CD4-positive, alpha-beta T cell treated with Interleukin-6 for 4 hours (primary cell): ENCODE data around the gene HEXIM1.

ENCODE experiments used
- DNase-seq: peaks from one replicate; pipeline ENCODE4 v3.0.0-alpha.2; 2020; ENCODE audit warnings: mixed read lengths

Gene HEXIM1, protein sequence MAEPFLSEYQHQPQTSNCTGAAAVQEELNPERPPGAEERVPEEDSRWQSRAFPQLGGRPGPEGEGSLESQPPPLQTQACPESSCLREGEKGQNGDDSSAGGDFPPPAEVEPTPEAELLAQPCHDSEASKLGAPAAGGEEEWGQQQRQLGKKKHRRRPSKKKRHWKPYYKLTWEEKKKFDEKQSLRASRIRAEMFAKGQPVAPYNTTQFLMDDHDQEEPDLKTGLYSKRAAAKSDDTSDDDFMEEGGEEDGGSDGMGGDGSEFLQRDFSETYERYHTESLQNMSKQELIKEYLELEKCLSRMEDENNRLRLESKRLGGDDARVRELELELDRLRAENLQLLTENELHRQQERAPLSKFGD

DNA sequence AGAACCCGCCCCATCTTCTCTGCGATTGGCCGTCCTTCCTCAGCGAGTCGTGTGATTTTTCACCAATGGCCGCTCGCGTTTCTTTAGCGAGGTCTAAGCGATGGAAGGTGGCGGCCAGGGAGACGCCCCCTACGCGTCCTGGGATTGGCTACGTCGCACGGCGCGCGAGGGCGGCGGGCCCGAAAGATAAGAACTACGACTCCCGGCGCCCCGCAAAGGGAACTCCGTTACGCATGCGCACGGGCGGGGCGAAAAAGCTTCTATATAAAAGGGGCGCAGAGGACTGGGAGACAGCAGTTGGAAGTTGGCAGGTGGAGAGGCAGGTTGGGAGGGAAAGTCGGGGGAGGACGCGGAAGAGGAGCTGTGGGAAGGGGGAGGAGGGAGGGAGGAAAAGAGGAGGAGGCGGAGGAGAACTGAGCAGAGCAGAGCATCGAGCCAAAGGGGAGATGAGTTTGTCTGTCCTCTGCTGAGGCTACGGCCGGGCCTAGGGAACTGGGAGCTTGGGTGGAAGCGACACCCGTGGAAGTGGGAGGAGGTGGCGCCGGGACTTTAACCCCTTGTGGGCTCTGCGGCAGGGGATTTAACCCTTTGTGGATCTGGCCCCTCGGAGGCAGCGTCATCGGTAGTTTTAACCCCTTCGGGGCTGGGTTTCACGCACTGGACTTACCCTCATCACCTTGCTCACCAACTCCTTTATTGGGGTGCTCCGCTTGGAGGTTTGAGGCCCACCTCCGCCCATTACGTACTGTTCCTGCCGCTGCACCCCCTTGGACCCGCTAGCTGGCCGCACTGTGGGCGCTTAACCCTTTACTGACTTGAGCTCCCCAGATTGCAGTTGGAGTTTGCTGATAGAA, at the start of gene HEXIM1:
HEXIM1 (plus strand) TSS at position 293 of the 854 bp plus-strand sequence. CDS start 716 bp downstream, outside the sequence.
- DNase-seq: peak; percentile 98

- DNase-seq: peak; percentile 85
These were observed 49.2 kb upstream of the HEXIM1 start for GRCh38 chr17:45098869-45099616.

GRCh38 chr17:45101546-45101882, 46.8 kb upstream of the HEXIM1 start:
- DNase-seq: no peak

GRCh38 chr17:45101883-45102811, 46.1 kb upstream of the HEXIM1 start:
- DNase-seq: no peak

- DNase-seq: no peak
These were observed 45.4 kb upstream of the HEXIM1 start for GRCh38 chr17:45102856-45103255.

GRCh38 chr17:45103269-45103795, 44.9 kb upstream of the HEXIM1 start:
- no peak for DNase-seq

DNA sequence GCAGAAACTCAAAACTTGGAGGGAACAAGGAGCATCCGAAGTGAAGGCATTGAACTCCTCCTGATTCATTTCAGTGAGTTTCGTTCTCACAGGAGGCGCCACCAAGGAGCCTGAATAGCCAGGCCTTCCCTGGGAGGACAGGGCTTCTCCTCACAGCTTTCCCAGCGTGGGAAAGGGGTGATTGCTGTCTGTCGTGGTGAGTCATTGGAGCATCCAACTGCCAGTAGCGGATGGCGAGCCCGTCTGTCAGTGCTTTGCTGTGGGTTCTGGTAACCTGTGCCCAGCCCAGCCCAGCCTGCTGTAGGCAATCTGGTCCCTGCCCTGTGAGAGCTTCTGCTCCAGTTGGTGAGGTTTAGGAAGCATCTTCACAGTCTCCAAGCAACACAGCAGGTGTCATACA, 44.2 kb upstream of the HEXIM1 start:
- DNase-seq: no peak

GRCh38 chr17:45104497-45104896, 43.8 kb upstream of the HEXIM1 start:
- DNase-seq: no peak

DNA sequence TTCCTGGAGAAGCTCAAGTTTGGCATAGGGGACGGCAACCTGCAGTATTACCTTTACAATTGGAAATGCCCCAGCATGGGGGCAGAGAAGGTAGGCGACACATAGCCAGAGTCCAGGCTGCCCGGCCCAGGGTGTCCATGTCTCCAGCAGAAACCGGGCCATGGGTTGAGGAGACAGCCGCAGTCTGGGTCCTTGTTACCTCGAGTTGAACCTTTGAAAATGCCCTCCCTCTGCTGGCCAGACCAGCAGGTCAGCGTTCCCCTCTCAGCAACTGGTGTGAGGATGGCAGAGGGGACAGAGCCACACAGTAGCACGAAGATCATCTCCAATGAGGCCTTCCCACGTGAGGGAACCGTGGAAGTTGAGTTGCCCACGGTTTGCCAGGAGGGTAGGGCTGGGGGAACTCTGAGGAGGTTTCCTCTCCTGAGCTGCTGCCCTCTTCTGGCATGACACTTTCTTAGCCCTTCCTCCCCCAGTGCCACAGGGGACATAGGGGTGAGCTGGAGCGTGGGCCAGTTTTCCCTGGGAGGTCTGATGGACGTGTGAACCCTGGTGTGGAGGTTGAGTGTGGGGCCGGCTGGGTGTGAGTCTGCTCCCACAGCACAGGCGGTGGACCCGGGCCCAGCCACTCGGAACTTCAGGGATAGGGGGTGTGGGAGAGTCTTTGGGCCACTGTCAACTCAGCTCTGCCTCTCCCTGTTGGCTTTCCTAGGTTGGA, 43.2 kb upstream of the HEXIM1 start:
- no peak for DNase-seq

DNA sequence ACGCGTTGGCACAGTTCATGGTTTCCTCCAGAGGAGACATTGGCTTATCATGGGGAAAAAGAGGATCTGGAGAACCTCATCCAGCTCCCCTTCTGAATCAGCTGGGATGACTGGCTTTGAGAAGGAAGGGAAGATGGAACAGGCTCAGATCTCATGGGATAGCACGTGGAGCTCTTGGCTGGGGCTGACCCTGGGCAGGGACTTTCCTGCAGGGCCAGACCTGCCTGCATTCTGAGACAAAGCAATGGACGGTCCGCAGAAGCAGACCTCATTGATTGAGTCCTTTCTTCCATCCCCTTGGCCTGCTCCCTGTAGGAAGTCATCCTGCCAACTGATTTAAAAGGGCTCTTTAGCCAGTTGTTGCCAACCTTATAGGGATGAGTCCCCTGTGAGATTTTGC, 42.2 kb upstream of the HEXIM1 start:
- no peak for DNase-seq

- DNase-seq: no peak
These were observed 41.7 kb upstream of the HEXIM1 start for GRCh38 chr17:45106582-45106981.

GRCh38 chr17:45107293-45108010, 40.8 kb upstream of the HEXIM1 start:
- DNase-seq: no peak

GRCh38 chr17:45108051-45108450, 40.2 kb upstream of the HEXIM1 start:
- no peak for DNase-seq

DNA sequence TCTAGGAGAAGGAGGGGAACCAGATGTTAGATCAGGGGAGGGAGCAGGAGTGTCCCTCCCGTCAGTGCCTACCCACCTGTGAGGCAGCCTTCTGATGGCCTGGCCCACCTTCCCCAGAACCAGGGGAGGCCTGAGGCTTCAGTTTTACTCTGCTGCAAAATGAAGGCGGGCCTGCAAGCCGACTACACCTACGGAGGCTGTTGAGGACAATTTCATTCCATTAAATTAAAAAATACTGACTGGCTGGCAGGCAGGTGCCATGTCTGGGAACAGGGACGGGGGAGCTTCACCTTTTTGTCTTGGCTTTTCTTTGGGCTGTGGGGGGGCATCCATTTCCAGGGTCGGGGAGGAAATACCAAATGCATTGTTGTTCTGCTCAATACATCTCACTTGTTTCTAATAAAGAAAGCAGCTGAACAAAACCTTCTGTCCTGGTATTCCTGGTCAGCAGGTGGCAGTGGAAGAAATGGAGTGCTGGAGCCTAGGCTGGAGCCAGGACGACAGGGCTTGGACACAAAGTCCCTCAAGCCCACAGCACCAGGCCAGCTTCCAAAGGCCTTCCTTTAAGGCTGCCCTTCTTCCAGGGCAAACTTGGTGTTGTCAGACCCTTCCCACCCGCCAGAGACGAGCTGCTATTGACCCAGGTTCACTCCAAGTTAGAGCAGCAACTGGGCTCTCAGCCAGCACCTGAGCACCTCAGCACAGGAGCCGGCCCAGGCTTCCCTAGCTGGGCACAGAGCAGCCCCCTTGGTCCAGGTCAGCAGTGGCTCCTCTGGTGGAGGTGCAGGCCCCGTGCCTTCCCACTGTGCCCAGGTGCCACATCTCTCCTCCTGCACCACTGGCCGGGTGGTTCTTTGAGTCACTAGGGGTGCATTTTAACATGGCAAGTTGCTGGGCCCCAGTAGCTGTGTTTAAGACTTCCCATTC, 39.4 kb upstream of the HEXIM1 start:
- no peak for DNase-seq

GRCh38 chr17:45110676-45111611, 37.3 kb upstream of the HEXIM1 start:
- no peak for DNase-seq

- no peak for DNase-seq
These were observed 36.4 kb upstream of the HEXIM1 start for GRCh38 chr17:45111850-45112249.

DNA sequence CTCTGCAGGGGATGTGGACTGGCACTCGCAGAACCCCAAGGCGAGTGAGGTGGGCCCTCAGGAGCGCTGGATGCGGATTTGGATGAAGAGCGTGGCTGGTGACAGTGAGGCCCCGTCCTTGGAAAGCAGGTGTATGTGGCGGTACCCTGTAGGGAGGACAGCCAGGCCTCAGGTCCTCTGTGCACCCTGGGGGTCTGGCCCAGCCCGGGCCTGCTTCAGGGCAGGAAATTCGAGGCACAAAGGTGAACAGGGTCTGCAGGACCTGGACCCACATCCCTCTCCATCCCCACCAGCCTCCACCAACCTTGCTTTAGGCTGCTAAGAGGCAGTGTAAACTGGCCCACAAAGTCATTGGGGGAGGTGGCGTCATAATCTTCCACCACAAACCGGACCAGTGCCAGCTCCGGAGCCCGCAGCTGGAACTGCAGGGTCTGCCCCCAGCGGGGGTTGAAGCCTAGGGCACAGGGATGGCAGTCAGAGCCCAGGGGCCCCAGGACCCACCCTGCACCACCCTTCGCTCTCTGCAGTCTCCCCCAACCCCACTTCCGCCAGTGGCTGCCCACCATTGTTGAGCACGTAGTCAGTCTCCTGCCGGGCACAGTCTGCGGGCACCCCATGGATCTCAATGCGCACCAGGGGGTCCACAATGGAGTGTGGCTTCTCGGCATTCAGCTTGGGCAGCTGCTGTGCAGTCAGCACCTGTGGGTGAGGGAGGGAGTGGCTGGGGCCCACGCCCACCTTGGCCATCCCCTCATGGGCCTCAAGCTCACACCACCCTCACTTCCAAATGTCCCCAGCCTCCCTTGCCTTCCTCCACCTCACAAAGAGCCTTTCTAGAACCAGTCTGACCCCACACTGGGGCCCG, 35.5 kb upstream of the HEXIM1 start:
- no peak for DNase-seq
